Naive thymus-derived CD4-positive, alpha-beta T cell (primary cell): ENCODE results near the gene PCDHA11. TPM values are rescaled to one million over a fixed set of nuclear protein-coding genes. Genes with fewer than 3 reads are reported as not detected.
"Not testable (repeated sequence)": the region's sequence is repeated elsewhere in the genome, so short reads cannot be mapped to it uniquely, and the experiment has no call there.

Source experiments
- ATAC-seq: fragments of 150-1000 bp; cut with Tn5 transposase; 2 replicates; pipeline ENCODE4 v1.10.0; 2021; ENCODE audit warnings: mild to moderate bottlenecking, moderate library complexity
- CTCF ChIA-PET: fragments of 350-600 bp; sonication (Branson Sonifier 250); formaldehyde crosslinking; loops from one replicate; lab custom pipeline; 2021; ENCODE audit warnings: antibody characterized with exemption; lab: Charles Lee
- POLR2A ChIA-PET: fragments of 350-600 bp; sonication (Branson Sonifier 250); formaldehyde crosslinking; loops from one replicate; lab custom pipeline; 2021; ENCODE audit warnings: antibody characterized with exemption, inconsistent platforms; lab: Charles Lee
- DNase-seq, 9 donors: peaks; one replicate each; pipeline versions ENCODE4 v3.0.0 to v3.0.0-alpha.2; 2020 to 2022; ENCODE audit warnings: mixed read lengths in 1 of 9
- H3K27ac ChIP-seq: one replicate; pipeline ENCODE4 v1.7.0; 2013; ENCODE audit warnings: mild to moderate bottlenecking, low read depth, low read length, moderate library complexity
- H3K27me3 ChIP-seq, 2 donors: one replicate each; pipeline ENCODE4 v1.7.0; 2013; ENCODE audit warnings: low read length in 2 of 2, mild to moderate bottlenecking in 2 of 2, moderate library complexity in 2 of 2; ENCODE audit not compliant: control insufficient read depth in 2 of 2, insufficient read depth in 2 of 2
- H3K36me3 ChIP-seq, 3 experiments: 1 replicate in 2 of 3; 2 replicates in 1 of 3; pipeline ENCODE4 v1.7.0; 2013; ENCODE audit warnings: low read length in 3 of 3, mild to moderate bottlenecking in 3 of 3, moderate library complexity in 1 of 3; ENCODE audit not compliant: insufficient read depth in 3 of 3, control insufficient read depth in 2 of 3
- H3K4me1 ChIP-seq, 2 donors: one replicate each; pipeline ENCODE4 v1.7.0; 2013; ENCODE audit warnings: low read length in 2 of 2, mild to moderate bottlenecking in 2 of 2, moderate library complexity in 1 of 2; ENCODE audit not compliant: control insufficient read depth in 2 of 2, insufficient read depth in 2 of 2
- H3K4me3 ChIP-seq: 2 replicates; pipeline ENCODE4 v1.7.0; 2013; ENCODE audit warnings: mild to moderate bottlenecking, low read length
- H3K9me3 ChIP-seq, 3 experiments: 1 replicate in 2 of 3; 2 replicates in 1 of 3; pipeline ENCODE4 v1.7.0; 2013; ENCODE audit warnings: low read length in 3 of 3; ENCODE audit not compliant: control insufficient read depth in 2 of 3
- H3K27ac Mint-ChIP-seq, 9 donors: one replicate each; pipeline ENCODE4 v1.8.0; 2020 to 2022; ENCODE audit warnings: mixed read lengths in 9 of 9, mild to moderate bottlenecking in 8 of 9, moderate library complexity in 5 of 9, inconsistent platforms in 2 of 9
- H3K27me3 Mint-ChIP-seq, 5 donors: one replicate each; pipeline ENCODE4 v1.8.0; 2021 to 2022; ENCODE audit warnings: mixed read lengths in 5 of 5, mild to moderate bottlenecking in 1 of 5
- H3K36me3 Mint-ChIP-seq, 5 donors: one replicate each; pipeline ENCODE4 v1.8.0; 2020 to 2022; ENCODE audit warnings: mixed read lengths in 5 of 5, mild to moderate bottlenecking in 3 of 5, inconsistent platforms in 1 of 5
- H3K4me1 Mint-ChIP-seq, 7 donors: one replicate each; pipeline ENCODE4 v1.8.0; 2020 to 2022; ENCODE audit warnings: mixed read lengths in 7 of 7, mild to moderate bottlenecking in 3 of 7, inconsistent platforms in 1 of 7
- H3K4me3 Mint-ChIP-seq, 10 donors: one replicate each; pipeline ENCODE4 v1.8.0; 2020 to 2022; ENCODE audit warnings: mild to moderate bottlenecking in 10 of 10, mixed read lengths in 10 of 10, moderate library complexity in 6 of 10, inconsistent platforms in 2 of 10
- H3K9me3 Mint-ChIP-seq, 11 donors: one replicate each; pipeline ENCODE4 v1.8.0; 2020 to 2022; ENCODE audit warnings: mixed read lengths in 11 of 11, mild to moderate bottlenecking in 4 of 11, inconsistent platforms in 1 of 11, moderate library complexity in 1 of 11
- intact Hi-C, 2 donors: fragments of 100-400 bp; cut with micrococcal nuclease; formaldehyde crosslinking; loops; one replicate each; pipeline ENCODE4 v1.15.1; 2023
- polyA plus RNA-seq, 2 donors: library from polyadenylated mRNA; unstranded; fragments of 300-500 nt; fragmentation: Illumina TruSeq; gene quantifications; one replicate each; pipeline ENCODE4 v1.2.3, GENCODE V29; 2021
- total RNA-seq, 6 experiments: library from RNA in 5 of 6; stranded (reverse) in 5 of 6; gene quantifications; 1 replicate in 5 of 6; 2 replicates in 1 of 6; pipeline ENCODE4 v1.2.3 and lab custom pipeline; 2021 to 2026

Gene PCDHA11
- total and polyA plus RNA-seq, 7 experiments from 2014 or later = not detected

GRCh38 chr5:140828362-140828737 lies 40.4 kb upstream of the PCDHA11 start:
- peaks cover 6 to 86% (median 38%) of the 10 kb centered on the region in 11 donors for H3K9me3 Mint-ChIP-seq

DNA sequence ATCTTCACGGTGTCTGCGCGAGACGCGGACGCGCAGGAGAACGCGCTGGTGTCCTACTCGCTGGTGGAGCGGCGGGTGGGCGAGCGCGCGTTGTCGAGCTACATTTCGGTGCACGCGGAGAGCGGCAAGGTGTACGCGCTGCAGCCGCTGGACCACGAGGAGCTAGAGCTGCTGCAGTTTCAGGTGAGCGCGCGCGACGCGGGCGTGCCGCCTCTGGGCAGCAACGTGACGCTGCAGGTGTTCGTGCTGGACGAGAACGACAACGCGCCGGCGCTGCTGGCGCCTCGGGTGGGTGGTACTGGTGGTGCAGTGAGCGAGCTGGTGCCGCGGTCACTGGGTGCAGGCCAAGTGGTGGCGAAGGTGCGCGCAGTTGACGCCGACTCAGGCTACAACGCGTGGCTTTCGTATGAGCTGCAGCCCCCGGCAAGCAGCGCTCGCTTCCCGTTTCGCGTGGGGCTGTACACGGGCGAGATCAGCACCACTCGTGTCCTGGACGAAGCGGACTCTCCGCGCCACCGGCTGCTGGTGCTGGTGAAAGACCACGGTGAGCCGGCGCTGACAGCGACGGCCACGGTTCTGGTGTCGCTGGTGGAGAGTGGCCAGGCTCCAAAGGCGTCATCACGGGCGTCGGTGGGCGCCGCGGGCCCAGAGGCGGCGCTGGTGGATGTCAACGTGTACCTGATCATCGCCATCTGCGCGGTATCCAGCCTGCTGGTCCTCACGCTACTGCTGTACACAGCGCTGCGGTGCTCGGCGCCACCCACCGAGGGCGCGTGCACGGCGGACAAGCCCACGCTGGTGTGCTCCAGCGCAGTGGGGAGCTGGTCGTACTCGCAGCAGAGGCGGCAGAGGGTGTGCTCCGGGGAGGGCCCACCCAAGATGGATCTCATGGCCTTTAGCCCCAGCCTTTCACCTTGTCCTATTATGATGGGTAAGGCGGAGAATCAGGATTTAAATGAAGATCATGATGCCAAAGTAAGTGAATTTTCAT lies 39.0 kb upstream of the PCDHA11 start:
- DNase-seq, H3K27ac ChIP-seq, CTCF ChIA-PET, H3K4me1 Mint-ChIP-seq, POLR2A ChIA-PET, H3K27ac Mint-ChIP-seq, H3K36me3 ChIP-seq, ATAC-seq, H3K4me3 Mint-ChIP-seq, intact Hi-C loops, H3K4me3 ChIP-seq, H3K4me1 ChIP-seq: not testable (repeated sequence)
- H3K36me3 Mint-ChIP-seq = peaks cover 0 to 26% (median 4%) of the 10 kb centered on the region in 5 donors
- peaks cover 9 to 91% (median 43%) of the 10 kb centered on the region in 11 donors for H3K9me3 Mint-ChIP-seq
- peaks cover 3 to 74% (median 59%) of the 10 kb centered on the region in 5 donors for H3K27me3 Mint-ChIP-seq
- peaks cover 0 to 11% of the 10 kb centered on the region in 2 donors for H3K27me3 ChIP-seq
- peaks cover 0 to 30% (median 0%) of the 10 kb centered on the region in 3 experiments for H3K9me3 ChIP-seq

More at GRCh38 chr5:140828362-140828737, 40.4 kb upstream of the PCDHA11 start:
- no peak overlapping the region for H3K27ac ChIP-seq
- POLR2A ChIA-PET = no interaction called here
- intact Hi-C loops = no loop called here
- no peaks in the 10 kb centered on the region for H3K4me1 Mint-ChIP-seq
- H3K4me3 ChIP-seq = no peak overlapping the region
- DNase-seq = no peak
- peak overlapping the region in 1 of 9 donors; percentile 58 for H3K27ac Mint-ChIP-seq
- H3K9me3 ChIP-seq = peaks cover 0 to 32% (median 0%) of the 10 kb centered on the region in 3 experiments
- H3K27me3 Mint-ChIP-seq = peaks cover 3 to 62% (median 48%) of the 10 kb centered on the region in 5 donors
- peaks cover 0 to 21% (median 0%) of the 10 kb centered on the region in 5 donors for H3K36me3 Mint-ChIP-seq
- ATAC-seq = no peak
- H3K36me3 ChIP-seq = no peaks in the 10 kb centered on the region
- H3K4me1 ChIP-seq = no peaks in the 10 kb centered on the region
- CTCF ChIA-PET = no interaction called here
- peaks cover 0 to 11% of the 10 kb centered on the region in 2 donors for H3K27me3 ChIP-seq
- peak overlapping the region in 1 of 10 donors; percentile 23 for H3K4me3 Mint-ChIP-seq

DNA sequence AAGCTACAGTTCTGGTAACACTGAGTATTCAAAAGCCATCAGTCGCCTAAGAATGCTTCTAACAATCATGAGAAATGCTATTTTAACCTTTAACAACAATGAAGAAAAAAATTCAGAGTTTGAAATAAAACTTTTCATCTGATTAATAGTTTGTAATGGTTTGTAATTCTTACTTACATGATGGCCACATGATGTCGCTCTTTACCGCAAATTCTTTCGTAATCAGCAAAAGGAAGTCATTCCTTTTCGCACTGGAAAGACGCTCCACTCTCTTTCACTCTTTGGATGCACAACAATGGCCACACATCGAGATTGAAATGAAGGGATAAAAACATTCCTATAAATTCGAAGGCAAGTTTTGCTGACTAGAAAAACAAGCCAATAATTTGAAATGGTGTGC lies 34.8 kb upstream of the PCDHA11 start, which contains the start of gene PCDHA7:
Gene PCDHA7 (plus strand): TSS at position 277 of the 400 bp plus-strand sequence. CDS start 115 bp downstream, at position 392.
- intact Hi-C loops = no loop called here
- Histone ChIP-seq H3K4me3 (no peak within 1 kb of the TSS), H3K4me1 (no peaks in the 10 kb centered on the region), H3K27ac (no peak within 1 kb of the TSS), H3K27me3 (peaks cover 0 to 7% of the 10 kb centered on the region in 2 donors), H3K36me3 (no peaks in the 10 kb centered on the region), H3K9me3 (peaks cover 0 to 35% (median 0%) of the 10 kb centered on the region in 3 experiments)
- Mint-ChIP-seq H3K36me3 (peaks cover 0 to 23% (median 4%) of the 10 kb centered on the region in 5 donors), H3K4me1 (no peaks in the 10 kb centered on the region), H3K27ac (peak within 1 kb of the TSS in 1 of 9 donors; percentile 18), H3K27me3 (peaks cover 0 to 56% (median 34%) of the 10 kb centered on the region in 5 donors), H3K4me3 (peak within 1 kb of the TSS in 2 of 10 donors; percentile 5 to 6), H3K9me3 (peaks cover 2 to 67% (median 22%) of the 10 kb centered on the region in 11 donors)
- no peak for DNase-seq
- POLR2A ChIA-PET = no interaction called here
- ATAC-seq = no peak
- CTCF ChIA-PET = no interaction called here

DNA sequence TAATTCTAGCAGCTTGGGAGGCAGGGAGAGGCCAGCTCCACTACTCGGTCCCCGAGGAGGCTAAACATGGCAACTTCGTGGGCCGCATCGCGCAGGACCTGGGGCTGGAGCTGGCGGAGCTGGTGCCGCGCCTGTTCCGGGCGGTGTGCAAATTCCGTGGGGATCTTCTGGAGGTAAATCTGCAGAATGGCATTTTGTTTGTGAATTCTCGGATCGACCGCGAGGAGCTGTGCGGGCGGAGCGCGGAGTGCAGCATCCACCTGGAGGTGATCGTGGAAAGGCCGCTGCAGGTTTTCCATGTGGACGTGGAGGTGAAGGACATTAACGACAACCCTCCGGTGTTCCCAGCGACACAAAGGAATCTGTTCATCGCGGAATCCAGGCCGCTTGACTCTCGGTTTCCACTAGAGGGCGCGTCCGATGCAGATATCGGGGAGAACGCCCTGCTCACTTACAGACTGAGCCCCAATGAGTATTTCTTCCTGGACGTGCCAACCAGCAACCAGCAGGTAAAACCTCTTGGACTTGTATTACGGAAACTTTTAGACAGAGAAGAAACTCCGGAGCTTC lies 34.2 kb upstream of the PCDHA11 start:
- H3K4me3 ChIP-seq, H3K4me1 Mint-ChIP-seq, intact Hi-C loops, DNase-seq, H3K36me3 ChIP-seq, POLR2A ChIA-PET, H3K27me3 ChIP-seq, ATAC-seq, H3K4me1 ChIP-seq, H3K27ac ChIP-seq, CTCF ChIA-PET: not testable (repeated sequence)
- H3K27me3 Mint-ChIP-seq = peaks cover 0 to 58% (median 36%) of the 10 kb centered on the region in 5 donors
- peaks cover 2 to 65% (median 22%) of the 10 kb centered on the region in 11 donors for H3K9me3 Mint-ChIP-seq
- H3K27ac Mint-ChIP-seq = peak overlapping the region in 1 of 9 donors; percentile 18
- peaks cover 0 to 24% (median 4%) of the 10 kb centered on the region in 5 donors for H3K36me3 Mint-ChIP-seq
- H3K4me3 Mint-ChIP-seq = peak overlapping the region in 1 of 10 donors; percentile 5
- peaks cover 0 to 34% (median 3%) of the 10 kb centered on the region in 3 experiments for H3K9me3 ChIP-seq

- Mint-ChIP-seq H3K27me3 (peaks cover 0 to 68% (median 46%) of the 10 kb centered on the region in 5 donors), H3K9me3 (peaks cover 11 to 71% (median 34%) of the 10 kb centered on the region in 11 donors), H3K4me1 (no peaks in the 10 kb centered on the region), H3K27ac (no peak overlapping the region), H3K36me3 (peaks cover 0 to 32% (median 4%) of the 10 kb centered on the region in 5 donors), H3K4me3 (no peak overlapping the region)
- H3K27ac ChIP-seq = no peak overlapping the region
- H3K9me3 ChIP-seq = peaks cover 0 to 26% (median 4%) of the 10 kb centered on the region in 3 experiments
- H3K4me3 ChIP-seq = no peak overlapping the region
- DNase-seq = no peak
- H3K36me3 ChIP-seq = no peaks in the 10 kb centered on the region
- H3K4me1 ChIP-seq = no peaks in the 10 kb centered on the region
- H3K27me3 ChIP-seq = peaks cover 0 to 7% of the 10 kb centered on the region in 2 donors
- ChIA-PET CTCF (no interaction called here), POLR2A (no interaction called here)
- intact Hi-C loops = no loop called here
- ATAC-seq = no peak
Observed at GRCh38 chr5:140835622-140836510, 32.9 kb upstream of the PCDHA11 start.
